GM18499 (cell line): Measurements from ENCODE around the gene ZFP36L2.

ENCODE experiments used
- ATAC-seq: cut with Tn5 transposase; IDR thresholded peaks from one replicate; pipeline ENCODE4 v1.9.1; 2021; ENCODE audit warnings: moderate number of reproducible peaks; ENCODE audit not compliant: insufficient read depth, unreplicated experiment

Gene ZFP36L2

DNA sequence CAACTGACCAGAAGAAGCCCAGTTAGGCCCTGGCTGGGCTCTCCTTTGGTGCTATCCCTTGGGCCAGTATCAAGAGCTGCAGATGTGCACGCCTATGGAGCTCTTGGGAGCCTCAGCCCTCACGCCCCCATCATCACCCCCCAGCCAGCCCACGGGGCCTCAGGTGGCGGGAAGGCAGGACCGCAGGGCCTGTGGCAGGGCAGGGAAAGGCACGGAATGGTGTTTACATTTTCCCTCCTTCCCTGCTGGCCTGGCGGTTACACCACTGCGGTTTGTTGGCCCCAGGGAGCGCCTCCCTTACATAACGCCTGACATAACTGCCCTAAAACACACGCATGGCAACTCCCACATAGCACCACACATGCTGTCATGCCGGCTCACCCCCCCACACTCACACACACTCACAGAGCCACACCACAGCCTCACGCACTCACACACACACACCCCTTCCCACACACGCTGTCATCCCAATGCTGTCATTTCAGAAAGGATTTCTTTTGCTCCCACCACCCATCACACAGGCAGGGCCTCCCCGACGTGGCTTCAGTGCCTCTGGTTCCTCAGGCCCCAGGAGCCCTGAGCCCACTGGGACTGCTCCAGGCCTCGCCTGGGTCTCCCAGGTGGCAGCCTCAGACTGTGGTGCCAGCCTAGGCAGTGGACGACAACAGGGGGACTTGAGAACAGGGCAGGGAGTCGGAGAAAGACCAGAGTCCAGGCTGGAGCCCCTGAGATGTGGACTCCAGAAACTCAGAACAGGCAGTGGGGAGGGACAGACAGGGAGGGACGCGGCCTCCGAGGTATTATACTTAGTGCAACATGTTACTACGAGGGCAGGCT lies 15.7 kb downstream of the ZFP36L2 start:
- ATAC-seq: no peak

DNA sequence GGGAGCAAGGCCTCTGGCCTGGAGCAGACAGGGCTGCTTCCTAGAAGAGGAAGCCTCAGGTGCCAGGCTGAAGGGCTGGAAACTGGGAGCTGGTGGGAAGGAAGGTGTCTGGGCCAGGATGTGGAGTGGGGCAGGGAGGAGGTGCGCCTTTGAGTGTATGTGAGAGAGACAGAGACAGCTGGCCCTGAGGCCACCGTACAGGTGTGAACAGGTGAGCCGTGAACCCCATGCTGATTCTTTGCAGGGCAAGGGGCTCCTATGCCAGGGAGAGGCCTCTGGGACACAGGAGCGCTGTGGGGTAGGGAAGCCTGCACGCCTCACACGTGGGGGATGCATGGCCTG lies 16.3 kb downstream of the ZFP36L2 start:
- no peak for ATAC-seq

DNA sequence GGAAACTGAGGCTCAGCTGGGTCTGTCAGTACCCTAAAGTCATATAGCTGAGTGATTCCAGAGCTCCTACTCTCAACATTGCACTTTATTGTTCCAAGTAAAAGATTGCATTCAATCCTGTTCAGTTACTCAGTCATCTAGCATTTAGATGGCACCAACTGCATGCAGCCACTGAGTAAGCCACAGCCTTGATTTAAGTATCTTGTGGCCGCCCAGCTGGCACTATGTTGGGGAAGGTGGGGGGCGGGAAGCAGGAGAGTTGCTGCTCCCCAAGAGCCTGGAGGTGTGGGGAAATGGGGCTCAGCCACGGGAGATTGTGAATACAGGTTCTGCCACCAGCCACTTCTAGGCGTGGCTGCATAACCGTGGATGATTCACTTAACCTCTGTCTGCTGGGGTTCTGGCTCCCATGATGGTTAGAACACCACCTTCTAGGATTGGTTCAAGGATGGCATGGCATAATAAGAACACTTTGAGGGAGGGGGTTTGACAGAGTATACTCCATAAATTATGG lies 17.1 kb downstream of the ZFP36L2 start:
- no peak for ATAC-seq

DNA sequence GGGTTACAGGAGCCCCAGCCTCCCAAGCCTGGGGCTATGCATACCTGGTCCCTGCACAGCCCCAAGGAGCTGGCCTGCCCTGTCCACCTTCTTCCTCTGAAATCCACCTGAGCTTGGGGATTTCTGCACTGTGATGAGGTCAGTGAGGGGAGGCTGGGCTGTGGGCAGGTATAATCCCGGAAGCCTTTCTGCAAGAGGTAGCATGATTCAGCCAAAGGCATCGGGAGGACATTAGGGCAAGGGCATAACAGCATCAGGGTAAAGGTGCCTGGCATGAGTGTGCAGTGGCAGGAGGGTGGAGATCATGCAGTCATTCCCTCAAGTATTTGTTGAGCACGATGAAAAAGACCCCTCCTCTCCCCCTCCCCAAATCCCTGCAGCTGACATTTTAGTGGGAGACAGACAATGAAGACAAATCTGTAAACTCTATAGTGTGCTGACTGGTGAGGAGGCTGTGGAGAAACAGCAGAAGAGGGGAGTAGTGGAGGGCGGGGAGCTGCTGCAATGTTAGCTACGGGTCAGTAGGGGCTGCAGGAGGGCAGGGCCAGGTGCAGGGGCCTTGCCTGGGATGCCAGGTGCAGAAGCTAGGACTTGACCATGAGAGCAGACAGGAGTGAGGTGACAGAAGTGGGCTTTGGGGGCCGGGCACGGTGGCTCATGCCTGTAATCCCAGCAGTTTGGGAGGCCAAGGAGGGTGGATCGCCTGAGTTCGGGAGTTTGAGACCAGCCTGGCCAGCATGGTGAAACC lies 18.7 kb downstream of the ZFP36L2 start:
- no peak for ATAC-seq

DNA sequence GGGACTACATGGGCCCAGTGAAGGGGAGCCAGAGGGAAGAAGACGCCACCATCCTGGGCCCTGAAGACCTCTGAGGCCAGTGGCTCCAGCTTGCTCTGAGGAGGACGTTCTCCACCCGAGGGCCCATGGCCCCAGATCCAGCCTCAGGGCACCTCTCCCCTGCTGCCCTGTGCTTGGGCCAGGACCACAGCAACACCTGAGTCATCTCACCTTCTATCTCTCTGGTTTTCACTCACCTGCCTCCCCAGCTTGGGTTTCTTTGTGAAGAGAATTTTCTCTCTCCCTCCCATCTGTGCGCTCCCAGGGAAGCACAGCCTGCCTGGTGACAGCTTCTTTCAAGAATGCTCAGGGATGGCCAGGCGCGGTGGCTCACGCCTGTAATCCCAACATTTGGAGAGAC lies 19.8 kb downstream of the ZFP36L2 start:
- ATAC-seq: no peak

DNA sequence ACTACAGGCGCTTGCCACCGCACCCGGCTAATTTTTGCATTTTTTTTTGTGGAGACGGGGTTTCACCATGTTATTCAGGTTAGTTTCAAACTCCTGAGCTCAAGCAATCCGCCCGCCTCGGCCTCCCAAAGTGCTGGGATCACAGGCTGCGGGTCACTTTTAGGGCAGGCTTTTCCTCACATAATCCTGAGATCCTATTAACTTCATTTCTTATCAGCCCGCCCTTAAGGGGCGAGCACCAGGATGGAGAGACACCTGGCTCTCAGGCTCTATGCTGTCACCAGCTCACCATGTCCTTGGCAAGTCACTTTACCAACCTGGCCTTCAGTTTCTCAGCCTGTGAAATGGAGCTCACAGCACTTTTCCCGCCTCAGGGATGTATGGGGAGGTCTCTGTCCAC lies 23.0 kb downstream of the ZFP36L2 start:
- no peak for ATAC-seq

DNA sequence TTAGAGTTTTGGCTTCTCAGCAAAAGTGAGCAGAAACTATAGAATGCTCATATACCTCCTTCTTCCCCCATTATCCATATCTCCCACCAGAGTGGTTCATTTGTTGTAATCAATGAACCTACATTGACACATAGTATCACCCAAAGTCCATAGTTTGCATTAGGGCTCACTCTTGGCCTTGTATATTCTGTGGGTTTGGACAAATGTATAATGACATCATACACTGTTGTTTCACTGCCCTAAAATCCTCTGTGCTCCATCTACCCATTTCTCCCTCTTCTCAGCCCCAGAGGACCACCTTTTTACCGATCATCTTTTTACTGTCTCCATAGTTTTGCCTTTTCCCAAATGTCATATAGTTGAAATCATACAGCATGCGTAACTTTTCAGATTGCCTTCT lies 24.1 kb downstream of the ZFP36L2 start:
- no peak for ATAC-seq

DNA sequence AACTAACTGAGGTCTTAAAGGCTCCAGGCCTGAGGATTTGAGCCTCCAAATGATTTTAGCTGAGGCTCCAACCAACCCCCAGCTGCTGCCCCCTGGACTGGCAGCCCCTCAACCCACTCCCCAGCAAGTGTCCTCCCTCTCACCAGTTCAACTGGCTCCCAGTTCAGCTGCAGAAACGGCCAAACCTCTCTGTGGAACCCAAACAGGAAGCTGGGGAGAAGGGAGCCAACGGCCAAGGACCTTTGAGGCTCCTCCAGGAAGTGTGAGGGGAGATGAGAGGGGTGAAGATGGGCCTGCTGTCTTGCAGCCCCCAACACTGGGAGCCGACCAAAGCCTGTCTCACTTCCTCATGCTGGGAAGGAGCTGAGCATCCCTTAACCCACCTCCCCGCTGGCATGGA lies 24.9 kb downstream of the ZFP36L2 start:
- no peak for ATAC-seq

DNA sequence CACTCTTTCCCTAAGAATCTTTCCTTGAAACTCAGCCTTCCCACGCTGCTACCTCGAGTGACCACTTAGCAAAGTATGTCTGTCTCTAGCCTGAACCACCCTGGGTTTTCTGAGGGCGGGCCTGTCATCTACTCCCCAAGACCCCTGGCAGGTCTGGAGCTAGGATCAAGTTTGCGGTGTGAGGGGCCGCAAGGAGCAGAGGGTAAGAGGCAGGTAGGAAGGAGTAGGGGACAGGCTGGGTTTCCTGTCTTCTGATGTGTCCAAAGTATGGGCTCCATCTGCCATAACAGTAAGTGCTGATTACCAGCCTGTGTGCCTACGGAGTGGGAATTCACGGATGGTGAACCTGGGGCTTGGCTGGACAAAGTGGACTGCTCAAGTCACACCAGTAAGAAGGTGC lies 25.4 kb downstream of the ZFP36L2 start:
- no peak for ATAC-seq

DNA sequence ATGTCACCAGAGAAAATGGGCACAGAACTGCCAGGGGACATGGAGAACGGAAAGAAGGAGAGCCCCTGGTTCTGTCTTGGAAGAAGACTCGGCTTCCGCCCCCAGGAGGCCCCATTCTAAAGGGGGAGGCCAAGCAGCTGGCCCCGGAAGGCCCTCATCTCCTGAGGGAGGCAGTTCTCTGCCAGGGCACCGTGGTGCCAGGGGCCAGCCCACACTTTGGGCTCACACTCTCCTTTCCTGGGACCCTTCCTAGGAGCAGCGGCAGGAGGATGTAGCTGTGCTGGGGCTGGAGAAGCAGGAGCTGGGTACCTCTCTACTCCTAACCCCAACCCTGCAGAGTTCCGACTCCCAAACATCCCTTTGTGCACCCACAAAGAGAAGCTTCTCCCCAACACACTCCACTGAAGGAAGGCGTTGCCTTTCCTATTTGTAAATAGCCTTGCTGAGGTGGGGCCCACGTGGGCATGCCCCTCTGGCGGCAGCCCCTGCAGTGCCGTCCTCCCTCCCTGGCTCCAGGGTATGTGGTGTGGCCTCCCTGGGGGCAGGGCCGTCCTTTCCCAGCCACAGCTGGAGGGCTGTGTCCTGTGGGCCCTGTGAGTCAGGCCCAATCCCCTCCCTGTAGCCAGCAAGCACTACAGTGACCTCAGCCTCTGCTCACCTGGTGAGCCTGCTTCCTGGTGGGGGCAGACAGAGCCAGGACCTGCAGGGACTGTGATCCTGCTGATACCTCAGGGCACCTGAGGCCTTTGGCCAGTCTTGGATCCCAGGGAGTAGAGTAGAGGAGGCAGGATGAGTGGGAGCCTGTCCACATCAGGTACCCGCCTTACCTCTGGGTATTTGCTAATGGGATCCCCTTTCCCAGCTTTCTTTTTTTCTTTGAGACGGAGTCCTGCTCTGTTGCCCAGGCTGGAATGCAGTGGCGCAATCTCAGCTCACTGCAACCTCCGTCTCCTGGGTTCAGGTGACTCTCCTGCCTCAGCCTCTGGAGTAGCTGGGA lies 26.6 kb downstream of the ZFP36L2 start:
- no peak for ATAC-seq

DNA sequence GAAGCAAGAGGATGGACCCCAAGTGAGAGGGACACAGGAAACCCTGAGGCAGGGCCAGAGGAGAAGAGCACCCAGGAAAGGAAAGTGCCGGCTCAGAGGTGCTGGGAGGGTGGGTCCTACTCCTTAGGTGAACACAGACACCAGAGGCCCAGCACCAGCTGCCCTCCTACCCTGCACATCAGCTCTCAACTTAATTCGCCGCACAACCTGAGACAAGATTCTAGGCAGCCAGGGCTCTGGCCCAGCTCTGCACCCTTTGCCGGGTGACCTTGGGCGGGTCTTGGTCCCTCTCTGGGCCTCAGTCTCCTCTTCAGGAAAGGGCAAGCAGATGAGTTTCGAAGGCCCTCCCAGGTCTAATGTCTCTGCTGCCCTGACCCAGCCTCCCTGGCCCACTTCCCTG lies 28.1 kb downstream of the ZFP36L2 start:
- no peak for ATAC-seq

DNA sequence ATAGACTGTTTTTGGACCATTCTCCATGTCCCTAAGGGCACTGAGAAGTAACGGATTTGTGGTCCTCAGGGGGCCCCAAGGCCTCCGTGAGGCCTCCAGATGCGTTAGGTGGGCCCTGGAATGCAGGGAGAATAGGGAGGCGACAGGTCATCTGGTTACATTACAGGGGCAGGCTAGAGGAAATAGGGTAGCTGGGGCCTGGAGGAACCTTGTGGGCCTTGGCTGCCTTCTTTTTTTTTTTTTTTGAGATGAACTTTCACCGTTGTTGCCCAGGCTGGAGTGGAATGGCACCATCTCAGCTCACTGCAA lies 28.9 kb downstream of the ZFP36L2 start:
- ATAC-seq: no peak

DNA sequence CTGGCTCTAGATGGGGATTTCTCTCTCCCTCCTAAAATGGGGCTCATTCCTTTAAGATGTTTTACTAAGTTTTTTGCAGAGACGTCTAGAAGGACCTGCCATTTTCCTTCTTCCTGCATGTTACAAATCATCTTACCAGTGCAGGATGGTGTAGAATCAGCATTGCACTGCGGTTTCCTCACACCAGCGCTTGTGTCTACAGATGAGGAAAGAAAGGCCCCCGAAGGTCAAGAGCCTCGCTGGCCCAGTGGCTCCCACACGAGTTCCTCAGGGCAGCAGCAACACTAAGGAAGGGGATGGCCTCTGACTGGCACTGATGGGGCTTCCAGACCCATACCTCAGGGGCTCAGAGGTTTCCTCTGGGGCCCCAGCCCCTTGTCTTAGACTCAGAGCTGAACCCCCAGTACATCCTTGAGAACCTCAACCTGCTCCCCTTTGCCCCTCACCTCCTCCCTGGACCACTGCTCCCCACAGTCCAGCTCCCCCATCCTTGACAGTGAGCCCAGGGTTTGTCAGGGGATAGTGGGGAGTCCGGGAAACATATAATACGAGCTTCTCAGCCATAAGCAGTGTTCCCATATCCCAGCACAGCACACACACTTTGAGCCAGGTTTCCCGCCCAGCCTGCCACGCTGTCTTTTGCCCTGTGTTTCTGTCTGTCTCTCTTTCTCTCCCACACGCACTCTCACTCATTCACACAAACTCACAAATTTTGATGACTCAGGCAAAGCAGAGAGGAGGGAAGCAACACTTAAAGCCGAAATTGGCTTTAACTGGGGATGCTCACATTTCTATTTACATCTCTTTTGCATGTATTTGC lies 29.4 kb downstream of the ZFP36L2 start:
- no peak for ATAC-seq

DNA sequence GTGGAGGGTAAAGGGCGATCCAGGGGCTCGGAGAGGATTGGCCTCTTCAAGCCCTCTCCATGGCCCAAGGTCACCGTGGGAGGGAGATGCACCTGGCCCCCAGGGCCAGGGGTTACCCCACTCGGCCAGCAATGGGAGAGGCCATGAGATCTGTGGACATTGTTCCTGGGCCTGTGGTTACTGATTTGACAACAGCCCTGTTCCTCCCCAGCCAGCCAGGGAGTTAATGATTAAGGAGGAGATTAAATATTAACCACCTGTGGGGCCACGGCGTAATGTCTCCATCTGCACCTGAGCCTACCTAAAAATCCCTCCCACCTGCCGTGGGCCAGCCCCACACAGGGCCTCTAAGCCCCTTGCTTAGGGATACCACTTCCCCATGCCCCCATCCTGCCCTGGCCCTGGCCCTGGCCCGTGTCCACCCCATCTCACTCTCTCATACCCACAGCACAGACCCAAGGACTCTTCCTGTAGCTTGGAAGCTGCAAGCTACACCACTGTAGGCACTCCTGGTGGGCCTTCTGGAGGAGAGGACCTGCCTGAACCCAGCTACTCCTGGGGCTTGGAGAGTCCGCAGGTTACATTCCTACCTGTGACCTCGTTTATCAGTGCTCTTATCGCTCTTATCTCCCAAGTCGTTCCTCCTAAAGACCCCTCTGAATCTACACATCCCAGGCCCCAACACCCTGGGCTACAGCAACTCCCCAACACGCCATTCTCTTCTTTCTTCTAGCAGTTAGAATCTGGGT lies 32.1 kb downstream of the ZFP36L2 start:
- no peak for ATAC-seq

DNA sequence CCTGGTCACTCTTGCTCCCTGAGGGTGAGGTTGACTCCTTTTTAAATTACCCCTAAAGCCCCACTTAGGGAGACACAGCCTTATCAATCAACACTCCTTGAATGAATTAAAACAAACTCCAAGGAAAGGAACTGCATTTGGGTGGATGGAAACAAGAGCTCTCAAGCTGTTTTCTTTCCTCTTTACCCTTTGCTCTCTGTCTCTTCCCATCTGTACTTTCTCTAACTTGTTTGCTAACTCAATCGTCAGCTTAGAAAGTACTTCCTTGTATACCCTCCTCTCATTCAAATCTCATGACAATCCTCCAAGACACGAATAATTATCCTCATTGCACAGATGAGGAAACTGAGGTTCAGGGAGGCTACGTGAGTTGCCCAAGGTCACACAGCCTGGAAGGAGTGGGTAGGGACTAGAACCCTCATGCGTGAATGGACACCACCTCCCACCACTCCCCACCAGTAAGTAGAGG lies 32.7 kb downstream of the ZFP36L2 start:
- no peak for ATAC-seq

DNA sequence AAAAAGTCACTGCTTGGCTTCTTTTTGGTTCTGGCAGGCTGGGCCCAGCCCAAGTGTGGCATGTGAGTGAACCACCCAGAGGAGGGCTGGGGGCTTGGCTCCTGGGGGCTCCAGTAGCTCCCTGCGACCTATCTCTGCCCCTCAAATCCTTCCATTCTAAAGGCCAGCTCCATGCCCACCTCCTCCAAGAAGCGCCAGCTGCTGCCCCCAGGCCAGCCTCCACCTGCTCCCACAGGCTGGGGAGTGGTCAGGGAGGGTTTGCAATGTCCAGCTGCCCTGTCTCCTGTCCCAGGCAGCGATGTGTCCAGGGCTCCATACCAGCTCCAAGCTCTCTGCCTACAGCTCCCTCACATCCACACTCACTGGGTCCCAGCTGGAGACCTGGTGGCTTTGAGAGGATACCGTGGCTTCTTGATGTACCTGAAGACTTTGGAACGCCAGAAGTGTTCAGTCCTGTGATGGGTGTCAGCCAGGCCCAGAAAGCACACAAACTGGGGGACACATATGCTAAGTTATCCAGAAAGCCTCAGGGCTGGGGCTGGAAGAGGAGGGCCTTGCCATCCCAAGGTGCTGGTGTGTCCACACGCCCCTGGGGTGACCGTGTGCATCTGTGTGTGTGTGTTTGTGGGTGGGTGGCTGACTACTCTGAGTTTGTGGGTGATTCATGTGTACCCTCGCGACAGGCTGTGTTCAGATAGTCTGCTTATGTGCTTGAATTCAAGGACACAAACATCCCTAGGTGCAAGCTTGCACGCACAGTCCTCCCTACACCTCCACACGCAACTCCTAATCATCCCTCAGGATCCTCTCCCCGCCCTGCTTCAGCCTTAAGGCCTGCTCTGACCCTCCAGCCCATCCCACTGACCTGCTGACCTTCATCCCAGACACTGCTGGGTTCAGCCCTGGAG lies 33.4 kb downstream of the ZFP36L2 start:
- no peak for ATAC-seq

DNA sequence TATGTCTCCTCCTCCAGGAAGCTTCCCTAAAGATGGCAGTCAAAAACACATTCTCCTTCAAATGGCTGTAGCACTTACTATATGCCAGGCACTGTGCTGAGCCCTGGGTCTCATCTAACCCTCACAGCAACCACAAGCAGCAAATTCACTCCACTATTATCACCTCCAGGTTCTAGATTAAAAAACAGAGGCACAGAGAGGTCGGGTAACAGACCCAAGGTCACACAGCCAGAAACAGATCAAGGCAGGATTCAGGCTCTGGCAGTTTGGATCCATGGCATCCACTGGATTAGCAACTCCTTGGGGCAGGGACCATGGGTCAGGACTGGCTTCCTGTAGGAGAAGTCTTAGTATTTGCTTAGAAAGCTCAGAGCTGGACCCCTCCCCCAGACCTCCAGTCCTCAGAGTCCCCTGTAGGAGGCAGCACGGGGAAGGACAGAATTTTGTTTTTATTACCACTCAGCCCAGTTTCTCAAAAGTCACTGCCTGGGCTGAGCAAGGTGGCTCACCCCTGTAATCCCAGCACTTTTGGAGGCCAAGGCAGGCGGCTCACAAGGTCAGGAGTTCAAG lies 34.4 kb downstream of the ZFP36L2 start:
- no peak for ATAC-seq
